Thymus (tissue), 11 donors: Measurements from ENCODE around the gene SQSTM1. TPM values are rescaled to one million over a fixed set of nuclear protein-coding genes. Genes with fewer than 3 reads are reported as not detected.

Source experiments
- DNase-seq, 9 donors: peaks; one replicate each; pipeline ENCODE4 v3.0.0-alpha.2; 2013; ENCODE audit warnings: low spot score in 9 of 9, low read depth in 6 of 9, missing footprints in 1 of 9
- H3K27ac ChIP-seq, 2 donors: one replicate each; pipeline ENCODE4 v1.5.1; 2013; ENCODE audit warnings: control low read depth in 1 of 2, low read depth in 1 of 2, low read length in 1 of 2, mild to moderate bottlenecking in 1 of 2, moderate library complexity in 1 of 2
- H3K27me3 ChIP-seq, 2 donors: one replicate each; pipeline ENCODE4 v1.5.1; 2013; ENCODE audit warnings: low read length in 1 of 2; ENCODE audit not compliant: control insufficient read depth in 2 of 2, insufficient read depth in 1 of 2
- H3K36me3 ChIP-seq, 2 donors: one replicate each; pipeline ENCODE4 v1.5.1; 2013; ENCODE audit warnings: low read length in 1 of 2, mild to moderate bottlenecking in 1 of 2, moderate library complexity in 1 of 2; ENCODE audit not compliant: control insufficient read depth in 2 of 2, insufficient read depth in 2 of 2
- H3K4me1 ChIP-seq, 2 donors: one replicate each; pipeline ENCODE4 v1.5.1; 2013; ENCODE audit warnings: low read length in 2 of 2; ENCODE audit not compliant: control insufficient read depth in 2 of 2, insufficient read depth in 2 of 2
- H3K4me3 ChIP-seq, 2 donors: one replicate each; pipeline ENCODE4 v1.5.1; 2013; ENCODE audit warnings: low read length in 2 of 2, control low read depth in 1 of 2, mild to moderate bottlenecking in 1 of 2
- H3K9me3 ChIP-seq, 2 donors: one replicate each; pipeline ENCODE4 v1.5.1; 2013; ENCODE audit warnings: low read length in 1 of 2, mild to moderate bottlenecking in 1 of 2; ENCODE audit not compliant: control insufficient read depth in 2 of 2, insufficient read depth in 1 of 2
- WGBS: extraction: QIAGEN DNeasy Blood & Tissue Kit; methylation state at CpG from one replicate; pipeline ENCODE4 v1.1.7; 2013; 5-methylcytosine and 5-hydroxymethylcytosine counted together
- polyA plus RNA-seq: library from polyadenylated mRNA; stranded (reverse); fragments of 200-250 nt; gene quantifications from one replicate; pipeline ENCODE4 v1.2.3, GENCODE V29; 2013
- total RNA-seq: library from RNA; stranded (reverse); fragments of 120-200 nt; gene quantifications from one replicate; pipeline ENCODE4 v1.2.4, GENCODE V29; 2013
- donor health status: healthy.

Gene SQSTM1
- total and polyA plus RNA-seq, 2 donors = 97.9 to 253 TPM

GRCh38 chr5:179802950-179803562, 17.6 kb upstream of the SQSTM1 start:
- no peak for DNase-seq
- H3K27me3 ChIP-seq = peaks cover 0 to 10% of the 10 kb centered on the region in 2 donors
- peaks cover 17 to 24% of the 10 kb centered on the region in 2 donors for H3K36me3 ChIP-seq
- peaks cover 0 to 2% of the 10 kb centered on the region in 2 donors for H3K9me3 ChIP-seq
- WGBS = 83% methylated on average over 11 of the region's 11 CpGs
- H3K4me1 ChIP-seq = peaks cover 16 to 42% of the 10 kb centered on the region in 2 donors
- no peak overlapping the region for H3K27ac ChIP-seq
- no peak overlapping the region for H3K4me3 ChIP-seq

GRCh38 chr5:179803651-179804554, 16.8 kb upstream of the SQSTM1 start:
- peaks cover 11 to 18% of the 10 kb centered on the region in 2 donors for H3K36me3 ChIP-seq
- peaks cover 16 to 42% of the 10 kb centered on the region in 2 donors for H3K4me1 ChIP-seq
- 51% methylated on average over 18 of the region's 18 CpGs for WGBS
- H3K4me3 ChIP-seq = no peak overlapping the region
- no peak overlapping the region for H3K27ac ChIP-seq
- H3K27me3 ChIP-seq = peaks cover 0 to 10% of the 10 kb centered on the region in 2 donors
- peak in 1 of 9 donors; percentile 49 for DNase-seq
- H3K9me3 ChIP-seq = peaks cover 0 to under 1% of the 10 kb centered on the region in 2 donors

- Histone ChIP-seq H3K36me3 (peaks cover 5 to 13% of the 10 kb centered on the region in 2 donors), H3K27me3 (peaks cover 0 to 10% of the 10 kb centered on the region in 2 donors), H3K4me3 (no peak overlapping the region), H3K27ac (no peak overlapping the region), H3K4me1 (peaks cover 16 to 42% of the 10 kb centered on the region in 2 donors), H3K9me3 (no peaks in the 10 kb centered on the region)
- no peak for DNase-seq
- WGBS = 96% methylated on average over 8 of the region's 8 CpGs
Observed at GRCh38 chr5:179804555-179804947, 16.2 kb upstream of the SQSTM1 start.

GRCh38 chr5:179805070-179805528, 15.6 kb upstream of the SQSTM1 start:
- Histone ChIP-seq H3K27ac (no peak overlapping the region), H3K9me3 (no peaks in the 10 kb centered on the region), H3K36me3 (peaks cover 0 to 7% of the 10 kb centered on the region in 2 donors), H3K27me3 (peaks cover 0 to 10% of the 10 kb centered on the region in 2 donors), H3K4me1 (peaks cover 16 to 42% of the 10 kb centered on the region in 2 donors), H3K4me3 (peak overlapping the region in 1 of 2 donors; percentile 99)
- no peak for DNase-seq
- 93% methylated on average over 9 of the region's 9 CpGs for WGBS

- H3K27ac ChIP-seq = peak overlapping the region in 1 of 2 donors; percentile 78
- peak overlapping the region; percentile 57 to 99 for H3K4me3 ChIP-seq
- H3K27me3 ChIP-seq = peaks cover 0 to 10% of the 10 kb centered on the region in 2 donors
- 23% methylated on average over 65 of the region's 65 CpGs for WGBS
- H3K9me3 ChIP-seq = no peaks in the 10 kb centered on the region
- peaks cover 16 to 42% of the 10 kb centered on the region in 2 donors for H3K4me1 ChIP-seq
- peaks cover 0 to 3% of the 10 kb centered on the region in 2 donors for H3K36me3 ChIP-seq
- DNase-seq = peak in 1 of 9 donors; percentile 49
Observed at GRCh38 chr5:179805529-179806249, 15.0 kb upstream of the SQSTM1 start.

- peaks cover 0 to 4% of the 10 kb centered on the region in 2 donors for H3K36me3 ChIP-seq
- H3K27ac ChIP-seq = peak within 1 kb of the TSS; percentile 17 to 90
- H3K4me1 ChIP-seq = peaks cover 16 to 42% of the 10 kb centered on the region in 2 donors
- H3K9me3 ChIP-seq = peaks cover 0 to 5% of the 10 kb centered on the region in 2 donors
- 1% methylated on average over 108 of the region's 108 CpGs for WGBS
- peaks cover 0 to 10% of the 10 kb centered on the region in 2 donors for H3K27me3 ChIP-seq
- peak in 2 of 9 donors; percentile 58 to 74 for DNase-seq
- peak within 1 kb of the TSS; percentile 57 to 99 for H3K4me3 ChIP-seq
Observed at GRCh38 chr5:179806250-179807048, 14.3 kb upstream of the SQSTM1 start, which contains the start of gene MGAT4B. MGAT4B (minus strand) TSS chr5:179806866; CDS start chr5:179806583, 283 bp downstream.

- peaks cover 3 to 5% of the 10 kb centered on the region in 2 donors for H3K4me1 ChIP-seq
- H3K27me3 ChIP-seq = peaks cover 8 to 21% of the 10 kb centered on the region in 2 donors
- peaks cover 0 to 5% of the 10 kb centered on the region in 2 donors for H3K9me3 ChIP-seq
- peaks cover 12 to 21% of the 10 kb centered on the region in 2 donors for H3K36me3 ChIP-seq
- DNase-seq = no peak
- 98% methylated on average over 27 of the region's 27 CpGs for WGBS
- H3K27ac ChIP-seq = no peak overlapping the region
- H3K4me3 ChIP-seq = no peak overlapping the region
Observed at GRCh38 chr5:179812135-179812825, 8.4 kb upstream of the SQSTM1 start.
